ENCODE results near the gene TBC1D32.
"Not testable (repeated sequence)": the region's sequence is repeated elsewhere in the genome, so short reads cannot be mapped to it uniquely, and the experiment has no call there.

Gene TBC1D32

GRCh38 chr6:121216928-121217327 lies 117.4 kb downstream of the TBC1D32 start:
- DNase-seq, result peak; percentile 92

GRCh38 chr6:121213341-121213740 lies 120.9 kb downstream of the TBC1D32 start:
- not testable (repeated sequence) for DNase-seq

GRCh38 chr6:121210943-121211342 lies 123.3 kb downstream of the TBC1D32 start:
- DNase-seq, result no peak

- no peak for DNase-seq
Observed at GRCh38 chr6:121205569-121205968, 128.7 kb downstream of the TBC1D32 start.

- no peak for DNase-seq
Observed at GRCh38 chr6:121201105-121201504, 133.2 kb downstream of the TBC1D32 start.

- not testable (repeated sequence) for DNase-seq
Observed at GRCh38 chr6:121196042-121196441, 138.2 kb downstream of the TBC1D32 start.

GRCh38 chr6:121190122-121190521 lies 144.2 kb downstream of the TBC1D32 start:
- DNase-seq, result no peak

GRCh38 chr6:121188356-121188755 lies 145.9 kb downstream of the TBC1D32 start:
- DNase-seq, result no peak

- DNase-seq, result no peak
Observed at GRCh38 chr6:121187833-121188200, 146.5 kb downstream of the TBC1D32 start.

- DNase-seq, result no peak
Observed at GRCh38 chr6:121187200-121187832, 147.0 kb downstream of the TBC1D32 start.

GRCh38 chr6:121183742-121184141 lies 150.5 kb downstream of the TBC1D32 start:
- DNase-seq, result no peak

GRCh38 chr6:121175827-121176226 lies 158.5 kb downstream of the TBC1D32 start:
- no peak for DNase-seq

- not testable (repeated sequence) for DNase-seq
Observed at GRCh38 chr6:121172451-121172850, 161.8 kb downstream of the TBC1D32 start.

- no peak for DNase-seq
Observed at GRCh38 chr6:121171879-121172278, 162.4 kb downstream of the TBC1D32 start.

GRCh38 chr6:121161886-121162285 lies 172.4 kb downstream of the TBC1D32 start:
- DNase-seq, result no peak

GRCh38 chr6:121160276-121160675 lies 174.0 kb downstream of the TBC1D32 start:
- DNase-seq, result no peak

- no peak for DNase-seq
Observed at GRCh38 chr6:121158891-121159290, 175.4 kb downstream of the TBC1D32 start.

- DNase-seq, result no peak
Observed at GRCh38 chr6:121158438-121158837, 175.8 kb downstream of the TBC1D32 start.

GRCh38 chr6:121157906-121158305 lies 176.4 kb downstream of the TBC1D32 start:
- no peak for DNase-seq

GRCh38 chr6:121143476-121143875 lies 190.8 kb downstream of the TBC1D32 start:
- DNase-seq, result no peak

- no peak for DNase-seq
Observed at GRCh38 chr6:121142093-121142492, 192.2 kb downstream of the TBC1D32 start.

- peak; percentile 74 for DNase-seq
Observed at GRCh38 chr6:121135425-121135824, 198.9 kb downstream of the TBC1D32 start.

- DNase-seq, result no peak
Observed at GRCh38 chr6:121134922-121135321, 199.4 kb downstream of the TBC1D32 start.

- no peak for DNase-seq
Observed at GRCh38 chr6:121124600-121124999, 209.7 kb downstream of the TBC1D32 start.

- no peak for DNase-seq
Observed at GRCh38 chr6:121112356-121112755, 221.9 kb downstream of the TBC1D32 start.

Measured in NCI-H524 treated with DMSO at 0.1 percent for 48 hours (cell line).